Stimulated activated CD8-positive, alpha-beta memory T cell treated with anti-CD3 and anti-CD28 coated beads, Interleukin-4, amount 100 ng/mL, for 48 hours (primary cell): ENCODE measurements around the gene MST1.
A peak's percentile ranks its signal among the peaks of the same experiment; 100 is the strongest.

Experiments used
- DNase-seq: peaks from one replicate; pipeline ENCODE4 v3.0.0-alpha.2; 2020

MST1 gene

GRCh38 chr3:49673715-49674496, 15.4 kb downstream of the MST1 start, which contains the start of gene APEH:
Gene APEH, plus strand, starts transcription at chr3:49674351. Its CDS starts 51 bp downstream, at chr3:49674402.
- DNase-seq = peak; percentile 98

- DNase-seq = no peak
Measured at GRCh38 chr3:49673121-49673714, 16.1 kb downstream of the MST1 start.

- DNase-seq = peak; percentile 84
Measured at GRCh38 chr3:49671291-49672288, 17.7 kb downstream of the MST1 start.

GRCh38 chr3:49670940-49671290, 18.4 kb downstream of the MST1 start:
- no peak for DNase-seq

GRCh38 chr3:49669352-49669751, 19.9 kb downstream of the MST1 start:
- DNase-seq = no peak

- DNase-seq = no peak
Measured at GRCh38 chr3:49668861-49669260, 20.4 kb downstream of the MST1 start.

- no peak for DNase-seq
Measured at GRCh38 chr3:49668414-49668797, 20.9 kb downstream of the MST1 start.

GRCh38 chr3:49667701-49668413, 21.4 kb downstream of the MST1 start:
- DNase-seq = no peak

GRCh38 chr3:49666592-49666991, 22.7 kb downstream of the MST1 start:
- DNase-seq = no peak

- DNase-seq = no peak
Measured at GRCh38 chr3:49665822-49666519, 23.3 kb downstream of the MST1 start.

- no peak for DNase-seq
Measured at GRCh38 chr3:49664300-49664699, 25.0 kb downstream of the MST1 start.

GRCh38 chr3:49663831-49664230, 25.4 kb downstream of the MST1 start:
- DNase-seq = no peak

- no peak for DNase-seq
Measured at GRCh38 chr3:49662720-49663413, 26.4 kb downstream of the MST1 start.

- no peak for DNase-seq
Measured at GRCh38 chr3:49662021-49662420, 27.3 kb downstream of the MST1 start.

GRCh38 chr3:49661281-49661680, 28.0 kb downstream of the MST1 start:
- no peak for DNase-seq

- no peak for DNase-seq
Measured at GRCh38 chr3:49659756-49660155, 29.5 kb downstream of the MST1 start.

GRCh38 chr3:49658711-49659110, 30.6 kb downstream of the MST1 start:
- no peak for DNase-seq

GRCh38 chr3:49657208-49657915, 31.9 kb downstream of the MST1 start:
- DNase-seq = no peak

GRCh38 chr3:49656541-49657112, 32.6 kb downstream of the MST1 start:
- DNase-seq = no peak

GRCh38 chr3:49655731-49656285, 33.5 kb downstream of the MST1 start:
- no peak for DNase-seq
